ENCODE measurements around the gene POLR3C.
"Not testable (repeated sequence)": the region's sequence is repeated elsewhere in the genome, so short reads cannot be mapped to it uniquely, and the experiment has no call there.

The POLR3C gene

DNA sequence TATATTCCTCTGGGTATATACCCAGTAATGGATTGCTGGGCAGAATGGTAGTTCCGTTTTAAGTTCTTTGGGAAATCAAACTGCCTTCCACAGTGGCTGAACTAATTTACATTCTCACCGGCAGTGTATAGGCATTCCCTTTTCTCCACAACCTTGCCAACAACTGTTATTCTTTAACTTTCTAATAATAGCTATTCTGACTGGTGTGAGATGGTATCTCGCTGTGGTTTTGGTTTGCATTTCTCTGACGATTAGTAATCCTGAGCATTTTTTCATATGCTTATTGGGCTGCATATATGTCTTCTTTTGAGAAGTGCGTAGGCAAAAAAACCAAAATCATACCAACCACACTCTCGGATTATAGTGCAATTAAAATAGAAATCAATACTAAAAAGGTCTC is 5.9 kb upstream of the POLR3C start:
- DNase-seq (ENCODE audit: low read depth in 2 of 2), result not testable (repeated sequence)

DNA sequence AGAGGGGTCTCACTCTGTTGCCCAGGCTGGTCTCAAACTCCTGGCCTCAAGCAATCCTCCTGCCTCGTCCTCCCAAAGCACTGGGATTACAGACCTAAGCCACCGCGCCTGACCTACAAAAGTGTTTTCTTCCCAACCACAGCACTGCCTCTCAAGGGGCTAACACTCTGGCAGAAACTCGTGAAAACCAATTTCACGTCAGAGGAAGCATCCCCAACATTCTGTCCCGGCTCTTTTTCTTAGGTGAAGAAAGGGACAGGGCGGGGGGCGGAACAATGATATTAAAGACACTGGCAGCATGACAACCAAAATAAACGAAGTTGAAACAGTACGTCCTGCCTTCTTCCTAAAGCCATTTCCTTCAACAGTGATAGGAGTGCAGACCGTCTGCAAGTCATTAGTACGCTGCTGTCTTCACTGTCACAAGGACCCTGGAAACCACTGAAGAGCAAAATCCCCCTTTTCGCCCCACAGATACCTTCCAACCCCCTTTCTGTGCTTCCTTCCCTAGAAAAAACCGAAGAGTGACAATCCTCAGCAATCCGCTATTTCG is 1.1 kb upstream of the POLR3C start:
- not testable (repeated sequence) for DNase-seq (ENCODE audit: low read depth in 2 of 2)

DNA sequence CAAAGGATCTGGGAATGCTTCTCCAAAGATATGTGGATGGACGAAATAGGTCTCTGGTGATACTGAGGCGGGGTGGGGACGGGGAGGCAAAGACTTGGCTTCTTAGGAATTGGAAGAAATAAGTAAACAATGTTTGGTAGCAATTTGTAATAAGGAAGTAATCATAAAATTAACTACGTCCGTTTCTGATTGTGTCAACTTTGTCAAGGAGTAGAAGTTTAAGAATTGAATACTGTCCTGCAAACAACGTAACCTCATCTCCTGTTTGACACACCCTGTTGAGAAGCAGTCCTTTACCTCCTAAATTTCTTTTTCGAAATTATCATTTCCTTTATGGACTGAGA is 471 bp downstream of the POLR3C start:
- no peak for DNase-seq (ENCODE audit: low read depth in 2 of 2)

DNA sequence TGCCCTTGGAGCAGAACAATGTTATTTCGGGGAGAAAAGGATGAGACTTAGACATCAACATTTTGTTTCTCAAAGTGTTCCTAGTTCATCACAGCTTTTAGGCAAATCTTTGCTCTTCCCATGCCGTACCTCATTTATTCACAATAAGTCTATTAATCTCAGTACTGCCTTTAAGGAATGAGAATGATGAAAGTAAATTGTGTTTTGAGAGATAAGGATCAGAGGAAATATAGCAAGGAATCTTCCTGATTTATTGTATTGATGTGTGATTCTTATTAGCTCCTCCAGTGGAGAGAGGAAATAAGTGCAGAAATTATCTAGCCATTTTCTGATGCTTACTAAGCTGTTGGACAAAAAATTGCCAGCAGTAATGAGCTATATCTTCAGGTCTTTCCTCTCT is 2.0 kb downstream of the POLR3C start:
- DNase-seq (ENCODE audit: low read depth in 2 of 2), result no peak

DNA sequence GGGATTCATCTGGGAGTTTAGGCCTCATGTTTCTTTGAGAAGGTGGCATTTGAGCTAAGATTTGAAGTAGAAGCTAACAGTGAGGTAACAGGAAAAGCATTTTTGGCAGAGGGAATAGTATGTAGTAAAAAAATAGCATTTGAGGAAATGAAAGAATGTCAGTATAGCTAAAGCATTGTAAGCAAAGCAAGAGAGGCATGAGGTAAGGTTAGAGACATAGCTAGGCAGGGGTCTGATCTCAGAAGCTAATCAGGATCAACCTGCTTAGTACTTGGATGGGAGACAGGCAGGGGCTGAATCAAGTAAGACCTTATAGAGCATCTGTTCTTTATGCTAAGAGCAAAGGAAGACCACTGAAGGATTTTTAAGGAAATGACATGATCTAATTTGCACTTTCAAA is 4.0 kb downstream of the POLR3C start:
- no peak for DNase-seq (ENCODE audit: low read depth in 2 of 2)

DNA sequence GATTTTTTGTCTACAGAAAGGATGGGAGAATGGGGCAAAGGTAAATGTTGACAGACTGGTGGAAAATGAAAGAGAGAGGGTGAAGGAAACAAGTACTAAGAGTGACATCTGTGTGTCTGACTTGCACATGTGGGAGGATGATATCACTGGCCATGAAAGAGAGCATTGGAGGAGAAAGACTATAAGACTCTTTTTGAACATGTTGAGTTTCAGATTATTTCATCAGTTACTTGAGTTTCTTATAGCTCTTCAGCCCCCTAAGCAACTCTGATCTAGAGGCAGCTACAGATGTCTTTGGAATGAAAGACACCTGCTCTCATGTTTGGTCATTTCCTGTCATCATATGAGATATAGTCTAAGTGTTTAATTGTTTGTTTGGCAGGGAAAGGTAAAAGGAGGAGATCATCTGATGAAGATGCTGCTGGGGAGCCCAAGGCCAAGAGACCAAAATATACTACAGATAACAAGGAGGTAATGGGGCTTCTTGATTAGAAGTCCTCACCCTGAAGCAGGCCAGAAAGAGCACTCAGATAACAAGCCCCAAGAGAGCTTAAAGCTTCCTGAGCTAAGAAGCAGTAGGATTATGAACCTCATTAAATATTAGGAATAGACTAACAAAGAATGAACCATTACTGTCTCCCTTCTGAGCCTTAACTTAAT is 4.5 kb downstream of the POLR3C start:
- no peak for DNase-seq (ENCODE audit: low read depth in 2 of 2)

DNA sequence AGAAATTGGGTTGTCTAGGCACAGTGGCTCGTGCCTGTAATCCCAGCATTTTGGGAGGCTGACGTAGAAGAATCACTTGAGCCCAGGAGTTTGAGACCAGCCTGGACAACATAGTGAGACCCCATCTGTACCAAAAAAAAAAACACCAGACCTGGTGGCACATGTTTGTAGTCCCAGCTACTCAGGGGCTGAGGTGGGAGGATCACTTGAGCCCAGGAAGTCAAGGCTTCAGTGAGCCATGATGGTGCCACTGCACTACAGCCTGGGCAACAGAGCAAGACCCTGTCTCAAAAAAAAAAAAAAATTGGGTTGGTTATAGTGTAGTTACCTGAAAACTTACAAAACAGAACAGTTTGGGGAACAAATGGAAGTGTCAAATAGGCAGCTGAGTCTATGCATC is 6.8 kb downstream of the POLR3C start:
- not testable (repeated sequence) for DNase-seq (ENCODE audit: low read depth in 2 of 2)

DNA sequence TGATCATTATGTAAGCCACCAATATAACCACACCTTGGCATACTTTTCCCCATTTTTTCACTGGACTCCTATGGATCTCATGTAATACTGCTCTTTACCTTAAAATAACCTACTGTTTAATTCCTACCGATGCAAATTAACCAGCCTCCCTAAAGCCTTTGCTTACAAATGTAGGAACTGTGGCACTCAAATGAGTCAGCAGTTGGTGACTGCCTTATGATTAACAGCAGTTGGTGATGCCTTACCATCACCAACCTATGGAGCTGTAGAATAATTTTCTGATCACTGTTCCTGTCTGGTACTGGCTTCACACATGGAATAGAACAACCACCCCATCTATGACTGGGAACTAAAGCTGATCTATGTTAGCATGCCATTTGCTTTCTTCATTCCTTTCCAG is 13.7 kb downstream of the POLR3C start:
- no peak for DNase-seq (ENCODE audit: low read depth in 2 of 2)

DNA sequence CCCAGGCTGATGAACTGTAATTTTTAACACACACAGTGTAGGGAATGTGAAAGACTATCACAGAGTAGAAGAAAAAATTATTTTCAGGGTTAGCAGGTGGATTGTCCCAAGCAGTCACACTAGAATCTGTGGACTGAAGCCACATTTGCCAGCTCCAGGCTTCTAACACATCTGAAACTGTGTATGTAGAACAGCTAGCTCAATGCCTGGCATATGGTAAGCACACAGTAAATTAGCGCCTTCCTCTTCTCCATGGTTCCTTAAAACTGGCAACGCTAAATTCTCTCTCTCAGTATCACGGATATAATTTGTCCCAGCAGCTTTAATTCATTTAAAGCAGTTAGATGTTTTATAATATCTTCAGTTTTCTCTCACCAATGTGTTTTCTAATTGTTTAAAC is 19.0 kb downstream of the POLR3C start:
- no peak for DNase-seq (ENCODE audit: low read depth in 2 of 2)

DNA sequence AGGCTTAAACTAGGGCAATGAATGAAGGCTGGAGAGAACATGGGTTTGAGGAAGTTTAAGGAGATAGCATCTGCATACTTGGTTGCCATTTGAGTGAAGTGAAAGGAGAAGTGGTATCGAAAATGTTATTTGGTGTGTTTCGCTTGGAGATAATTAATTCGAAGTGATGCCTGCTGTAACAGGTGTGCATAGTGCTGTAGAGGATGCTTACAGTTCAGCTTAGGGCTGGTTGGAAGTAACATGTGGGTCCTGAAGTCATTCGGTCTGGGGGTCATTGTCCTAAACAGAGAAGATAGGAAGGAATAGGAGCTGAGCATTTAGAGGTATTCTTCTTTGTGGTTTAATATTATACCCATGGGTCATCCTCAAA is 21.1 kb downstream of the POLR3C start:
- DNase-seq (ENCODE audit: low read depth in 2 of 2), result no peak

DNA sequence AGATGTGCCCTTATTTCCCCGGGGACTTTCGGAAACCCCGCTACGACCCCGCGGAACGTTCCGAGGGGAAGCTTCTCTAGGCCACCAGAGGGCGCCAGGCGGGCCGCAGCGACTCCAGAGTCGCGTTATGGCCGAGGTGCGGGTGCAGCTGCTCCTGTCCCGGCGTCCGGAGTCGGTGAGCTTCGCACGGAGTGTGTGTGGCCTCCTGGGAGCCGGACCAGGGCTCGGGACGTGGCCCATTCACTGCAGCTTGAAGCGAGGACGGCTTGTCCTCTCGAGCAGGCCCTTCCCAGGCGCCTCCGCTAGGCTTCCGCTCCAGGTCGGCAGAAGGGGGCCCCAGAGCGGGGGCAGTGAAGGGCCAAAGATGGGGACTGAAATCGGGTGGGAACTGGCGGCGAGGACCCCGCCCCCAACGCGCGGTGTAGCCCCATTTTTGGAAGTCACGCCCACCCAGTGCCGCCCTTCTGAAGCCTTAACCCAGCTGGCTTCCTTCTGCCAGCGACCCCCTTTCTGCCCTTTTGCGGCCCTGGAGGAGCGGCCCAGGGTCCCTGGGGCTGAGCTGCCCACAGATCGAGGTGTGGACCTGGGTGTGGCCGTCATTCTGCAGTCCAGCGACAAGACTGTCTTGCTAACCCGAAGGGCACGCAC is 21.6 kb downstream of the POLR3C start, which contains the start of gene NUDT17:
TSS of gene NUDT17 (plus strand) at position 117 of the 648 bp plus-strand sequence. CDS start at position 128, 11 bp downstream.
- peak; percentile 54 for DNase-seq (ENCODE audit: low read depth in 2 of 2)

DNA sequence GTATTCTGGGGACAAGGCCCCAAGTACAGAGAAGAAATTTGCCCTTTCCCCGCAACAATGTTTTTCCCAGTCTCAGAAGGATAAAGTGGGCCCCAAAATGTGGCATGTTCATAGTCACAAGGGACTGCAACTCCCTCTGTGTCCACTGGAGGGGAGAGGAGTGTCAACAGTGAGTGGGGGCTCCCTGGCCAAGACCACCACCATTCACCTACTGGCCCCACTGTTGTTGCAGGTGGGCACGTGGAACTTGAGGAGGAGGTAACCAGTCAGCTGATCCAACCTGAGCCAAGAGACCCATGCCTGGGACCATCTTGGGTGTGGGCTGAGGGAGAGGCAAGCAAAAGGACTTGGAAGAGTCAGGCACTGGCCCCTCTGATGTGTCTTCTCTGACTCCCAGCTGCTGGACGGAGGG is 22.2 kb downstream of the POLR3C start:
- no peak for DNase-seq (ENCODE audit: low read depth in 2 of 2)

DNA sequence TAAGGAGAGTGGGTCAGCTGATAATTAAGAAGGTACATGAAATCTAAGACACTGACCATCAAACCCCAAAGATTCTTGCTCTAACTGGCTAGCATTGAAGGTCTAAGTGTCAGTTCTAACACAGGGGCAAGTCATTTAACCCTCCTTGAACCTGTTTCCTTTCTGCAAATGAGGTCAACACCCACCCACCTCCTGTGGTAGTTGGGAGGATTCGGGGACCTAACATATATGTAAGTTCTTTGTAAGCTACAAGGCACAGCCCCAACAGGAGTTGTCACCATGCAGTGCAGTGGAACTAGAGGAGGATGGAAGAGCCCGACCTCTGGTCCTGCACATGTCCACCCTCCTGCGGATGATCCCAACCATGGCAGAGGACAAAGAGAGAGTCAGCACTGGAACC is 23.8 kb downstream of the POLR3C start:
- no peak for DNase-seq (ENCODE audit: low read depth in 2 of 2)

DNA sequence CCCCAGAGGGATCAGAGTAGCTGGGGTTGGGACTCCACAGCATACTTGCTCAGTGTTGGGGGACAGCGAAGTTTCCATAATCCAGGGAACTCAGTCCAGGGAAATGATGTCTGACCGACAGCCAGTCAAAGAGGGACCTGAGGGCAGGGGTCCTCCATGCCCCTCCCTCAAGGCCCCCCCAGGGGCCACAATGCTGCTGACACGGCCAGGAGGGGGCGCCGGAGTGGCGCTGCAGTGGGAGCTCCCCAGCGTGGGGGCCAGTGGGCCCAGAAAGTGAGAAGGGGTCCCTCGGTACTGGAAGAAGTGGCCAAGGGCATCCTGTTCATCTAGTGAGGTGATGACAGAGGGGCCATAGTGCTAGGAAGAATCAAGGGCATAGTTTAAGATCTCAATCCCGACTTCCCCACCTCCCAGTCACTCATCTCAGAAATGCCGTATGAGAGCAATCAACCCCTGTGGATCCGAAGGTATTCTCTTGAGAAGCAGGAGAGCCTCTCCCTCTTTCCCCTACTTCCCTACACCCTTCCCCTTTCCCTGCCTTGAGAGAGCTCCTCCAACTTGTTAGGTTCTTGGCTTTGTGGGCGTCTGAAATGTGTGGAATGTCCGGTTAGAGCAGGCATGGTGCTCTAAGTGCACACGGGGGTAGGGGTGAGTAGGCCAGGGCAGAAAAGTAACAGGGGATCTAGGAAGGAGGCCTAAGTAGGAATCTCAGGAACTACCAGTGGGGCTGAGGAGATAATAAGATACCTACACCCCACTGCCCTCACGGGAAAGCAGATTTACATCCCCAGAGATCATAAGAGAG is 25.6 kb downstream of the POLR3C start:
- DNase-seq (ENCODE audit: low read depth in 2 of 2), result no peak

DNA sequence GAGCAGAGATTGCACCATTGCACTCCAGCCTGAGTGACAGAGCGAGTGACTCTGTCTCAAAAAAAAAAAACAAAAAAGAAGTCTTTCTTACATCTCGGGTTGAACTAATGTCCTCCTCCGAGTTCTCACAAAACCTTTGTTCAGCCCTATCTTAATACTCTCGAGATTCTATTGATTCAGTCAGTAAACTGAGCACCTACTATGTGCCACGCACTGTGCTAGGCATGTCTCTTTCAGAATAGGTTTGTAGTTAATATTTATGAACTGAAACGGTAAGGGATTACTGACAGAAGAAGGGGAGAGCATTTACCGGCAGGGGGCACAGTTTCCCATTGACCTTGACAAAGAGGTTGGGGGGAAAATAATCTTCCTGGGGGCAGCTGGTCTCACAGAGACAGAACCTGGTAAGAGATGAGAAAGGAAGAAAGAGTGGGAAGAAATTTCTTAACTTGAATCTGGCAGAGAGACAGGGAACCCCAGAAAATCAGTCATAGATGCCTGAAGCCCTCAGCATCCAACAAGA is 31.5 kb downstream of the POLR3C start:
- no peak for DNase-seq (ENCODE audit: low read depth in 2 of 2)

DNA sequence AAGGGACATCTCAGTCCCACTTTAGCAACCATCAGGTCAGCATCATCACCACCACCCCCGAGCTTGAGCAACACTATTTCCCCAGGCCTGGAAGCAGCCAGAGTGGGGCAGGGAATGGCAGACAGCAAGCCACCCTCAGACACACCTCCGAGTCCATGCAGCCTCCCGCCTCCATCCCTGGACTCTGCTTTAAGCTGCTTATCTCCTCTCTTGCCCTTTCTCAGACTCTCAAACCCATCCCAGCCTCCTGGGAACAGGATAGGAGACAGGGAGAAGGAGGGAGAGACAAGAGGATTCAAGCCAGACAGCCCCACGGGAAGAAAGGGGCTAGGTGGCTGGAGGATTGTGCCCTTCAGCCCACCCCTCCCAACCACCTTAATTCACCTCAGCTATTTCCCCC is 33.2 kb downstream of the POLR3C start:
- no peak for DNase-seq (ENCODE audit: low read depth in 2 of 2)

DNA sequence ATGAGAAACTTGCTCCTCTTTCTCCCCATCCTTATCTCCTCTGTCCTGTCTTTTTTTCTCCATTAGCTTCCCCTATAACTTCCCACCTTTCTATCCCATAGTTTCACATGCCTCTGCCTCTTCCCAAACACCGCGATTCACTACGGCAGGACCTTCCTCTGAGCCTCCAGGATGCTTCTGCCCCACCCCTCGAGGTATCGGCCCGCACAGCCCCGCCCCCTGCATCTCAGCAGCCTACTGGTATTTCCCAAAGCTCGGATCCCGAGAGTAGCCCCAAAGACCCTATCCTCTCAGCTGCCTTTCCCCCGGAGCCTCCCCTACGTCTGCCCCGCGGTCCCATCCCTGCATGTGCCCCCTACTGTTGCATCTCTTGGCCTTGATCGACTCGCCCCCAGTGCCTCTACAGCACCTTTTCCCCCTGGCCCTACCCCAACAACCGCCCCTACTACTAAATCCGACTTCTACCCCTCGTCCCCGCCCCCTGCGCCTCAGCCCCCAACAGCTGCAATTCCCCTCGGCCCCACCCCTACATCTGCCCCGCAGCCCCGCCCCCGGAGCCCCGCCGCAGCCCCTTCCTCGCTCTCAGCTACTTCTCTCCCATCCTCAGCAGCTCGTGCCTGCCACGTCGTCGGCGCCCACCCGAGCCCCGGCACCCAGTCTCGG is 34.4 kb downstream of the POLR3C start:
- DNase-seq (ENCODE audit: low read depth in 2 of 2), result peak in 1 of 2 donors; percentile 34

DNA sequence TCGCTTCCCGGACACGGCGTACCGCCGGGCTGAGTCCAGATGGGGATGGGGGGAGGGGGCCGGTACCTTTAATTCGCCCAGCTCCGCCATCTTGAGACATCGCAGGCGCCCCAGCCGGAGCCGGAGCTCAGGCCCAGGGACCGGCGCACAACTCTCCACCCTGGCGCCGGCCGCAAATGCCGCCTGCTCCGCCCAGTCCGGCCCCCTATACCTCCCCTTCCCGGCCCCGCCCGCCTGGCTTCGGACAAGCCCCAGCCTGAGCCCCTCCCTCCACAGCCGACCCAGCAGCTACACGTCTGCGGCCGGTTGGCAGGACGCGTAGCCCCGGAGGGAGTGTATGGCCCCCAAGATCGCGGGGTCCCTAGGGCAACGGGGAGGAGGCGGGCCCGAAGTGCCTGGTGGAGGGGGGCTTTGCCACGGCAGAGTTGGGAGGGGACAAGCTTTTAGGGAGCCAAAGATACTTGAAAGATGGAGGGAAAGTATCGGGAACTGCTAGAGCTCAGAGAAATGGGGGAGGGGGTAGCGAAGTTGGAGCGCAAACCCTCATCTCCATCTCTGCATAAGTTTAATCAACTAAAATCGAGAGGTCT is 35.0 kb downstream of the POLR3C start, which contains the start of gene PIAS3:
TSS of gene PIAS3 (minus strand) at position 181 of the 590 bp plus-strand sequence. CDS start at position 90, 91 bp downstream.
- peak; percentile 59 to 68 for DNase-seq (ENCODE audit: low read depth in 2 of 2)

DNA sequence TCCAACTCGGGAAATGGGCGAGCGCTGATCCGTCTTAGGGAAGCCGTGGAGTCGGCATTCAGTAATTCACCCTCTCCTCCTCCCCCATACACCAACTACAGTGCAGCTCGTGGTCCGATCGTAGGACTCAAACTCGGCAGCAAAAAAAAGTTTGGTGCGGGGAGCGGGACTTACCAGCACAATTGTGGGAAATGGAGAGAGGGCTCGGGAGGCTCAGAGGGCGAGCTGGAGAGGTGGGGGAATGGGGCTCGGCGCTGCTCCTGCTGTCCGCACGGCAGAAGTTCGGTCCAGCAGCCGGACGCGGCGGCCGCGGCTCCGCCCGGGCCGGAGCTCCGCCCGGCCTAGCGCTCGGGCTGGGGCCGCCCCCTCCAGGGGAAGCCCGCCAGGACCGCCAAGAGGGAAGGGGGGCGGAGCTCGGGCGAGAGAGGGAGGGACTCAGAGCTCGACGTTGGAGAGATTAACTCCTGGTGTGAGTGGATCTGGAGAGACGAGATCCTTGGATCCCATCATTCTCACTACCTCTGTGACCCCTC is 35.6 kb downstream of the POLR3C start:
- peak; percentile 55 to 60 for DNase-seq (ENCODE audit: low read depth in 2 of 2)

DNA sequence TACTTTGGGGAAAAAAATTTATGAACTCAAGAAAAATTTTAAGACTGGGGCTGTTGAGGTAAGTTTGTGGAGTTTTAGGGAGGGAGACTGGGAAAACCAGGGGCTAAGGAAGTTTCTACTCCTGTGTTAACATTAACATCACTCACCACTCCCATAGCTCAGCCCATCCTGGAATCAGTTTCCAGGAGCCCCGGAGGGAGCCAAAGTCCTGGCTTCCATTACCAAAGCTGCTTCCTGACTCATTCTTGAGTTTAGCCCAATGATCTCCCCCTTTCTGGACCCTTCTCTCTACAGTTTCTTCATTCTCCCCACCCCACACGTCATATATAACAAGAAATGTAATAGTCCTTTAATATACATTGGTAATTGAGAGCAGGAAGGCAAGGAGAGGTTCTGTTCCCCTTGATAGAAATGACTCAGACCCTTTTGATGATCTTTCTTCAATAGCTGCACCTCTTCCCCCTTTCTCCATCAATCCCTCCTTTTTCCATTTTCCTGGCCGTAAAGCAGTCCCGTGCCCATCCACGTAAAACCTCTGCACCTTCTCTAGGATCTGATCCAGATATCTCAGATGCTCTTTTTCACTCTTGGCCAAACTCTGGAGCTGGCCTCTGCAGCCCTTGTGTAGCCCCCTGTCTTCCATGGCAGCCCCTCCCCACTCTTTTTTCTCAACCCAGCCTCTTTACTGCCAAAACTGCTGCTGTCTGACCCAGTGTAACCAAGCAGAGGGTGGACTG is 39.5 kb downstream of the POLR3C start:
- DNase-seq (ENCODE audit: low read depth in 2 of 2), result no peak
